Neural cell (in vitro differentiated cells): ENCODE data around the gene FAM111A. TPM values are rescaled to one million over a fixed set of nuclear protein-coding genes. Genes with fewer than 3 reads are reported as not detected.

Experiments used
- H2AFZ ChIP-seq: fragments of 200-600, 300-800 bp; sonication (generic), shearing (Covaris generic); 2 replicates; pipeline ENCODE4 v1.6.0; 2014; ENCODE audit warnings: low read depth, mild to moderate bottlenecking, antibody characterized with exemption, low read length, moderate library complexity
- H3F3A ChIP-seq: fragments of 200-600 bp; shearing (Covaris generic); 2 replicates; pipeline ENCODE4 v1.6.1; 2016; ENCODE audit warnings: mild to moderate bottlenecking, moderate library complexity, mixed read lengths, antibody characterized with exemption, low read length; ENCODE audit not compliant: insufficient read depth, poor library complexity, severe bottlenecking
- H3K27ac ChIP-seq: fragments of 200-600, 300-800 bp; sonication (generic), shearing (Covaris generic); 2 replicates; pipeline ENCODE4 v1.5.1; 2014; ENCODE audit warnings: mild to moderate bottlenecking, low read length, moderate library complexity
- H3K27me3 ChIP-seq: fragments of 300-800, 200-600 bp; sonication (generic), shearing (Covaris generic); 2 replicates; pipeline ENCODE4 v1.6.0; 2014; ENCODE audit warnings: mild to moderate bottlenecking, low read depth, low read length, moderate library complexity; ENCODE audit not compliant: insufficient read depth
- H3K36me3 ChIP-seq: fragments of 300-800, 200-600 bp; sonication (generic), shearing (Covaris generic); 2 replicates; pipeline ENCODE4 v1.5.1; 2014; ENCODE audit warnings: mild to moderate bottlenecking, antibody characterized with exemption, low read length, moderate library complexity; ENCODE audit not compliant: insufficient read depth
- H3K4me2 ChIP-seq: fragments of 300-800, 200-600 bp; sonication (generic), shearing (Covaris generic); 2 replicates; pipeline ENCODE4 v1.6.0; 2014; ENCODE audit warnings: mild to moderate bottlenecking, low read length
- H3K4me3 ChIP-seq: fragments of 300-800, 200-600 bp; sonication (generic), shearing (Covaris generic); 2 replicates; pipeline ENCODE4 v1.5.1; 2014; ENCODE audit warnings: mild to moderate bottlenecking, low read length, moderate library complexity
- H3K79me2 ChIP-seq: fragments of 200-600 bp; shearing (Covaris generic); replicated peaks from 2 replicates; pipeline ENCODE4 v1.6.0; 2014; ENCODE audit warnings: mild to moderate bottlenecking, low read length, moderate library complexity; ENCODE audit not compliant: insufficient read depth
- H3K9ac ChIP-seq: fragments of 300-800, 200-600 bp; sonication (generic), shearing (Covaris generic); 2 replicates; pipeline ENCODE4 v1.6.1; 2016; ENCODE audit warnings: mild to moderate bottlenecking, low read length, mixed read lengths
- H3K9me2 ChIP-seq: fragments of 200-600 bp; shearing (Covaris generic); 2 replicates; pipeline ENCODE4 v1.6.1; 2016; ENCODE audit warnings: mild to moderate bottlenecking, low read length, mixed read lengths; ENCODE audit not compliant: insufficient read depth
- H3K9me3 ChIP-seq: fragments of 200-600, 300-800 bp; sonication (generic), shearing (Covaris generic); 2 replicates; pipeline ENCODE4 v1.6.1; 2016; ENCODE audit warnings: mild to moderate bottlenecking, mixed run types, low read length, moderate library complexity, mixed read lengths
- H4K20me1 ChIP-seq: fragments of 200-600 bp; shearing (Covaris generic); 2 replicates; pipeline ENCODE4 v1.6.1; 2016; ENCODE audit warnings: mild to moderate bottlenecking, mixed run types; ENCODE audit not compliant: insufficient read depth
- CTCF ChIP-seq: fragments of 450-650 bp; IDR thresholded peaks from 2 replicates; pipeline ENCODE4 v1.5.1; 2014; ENCODE audit warnings: antibody characterized with exemption, mild to moderate bottlenecking, moderate library complexity; ENCODE audit not compliant: poor library complexity, severe bottlenecking
- EP300 ChIP-seq: fragments of 450-650 bp; conservative IDR thresholded peaks from 2 replicates; pipeline ENCODE4 v1.6.1; 2014; ENCODE audit warnings: antibody characterized with exemption, mild to moderate bottlenecking, moderate library complexity; ENCODE audit not compliant: poor library complexity, severe bottlenecking
- EZH2 ChIP-seq: fragments of 200-600, 300-800 bp; shearing (Covaris generic), sonication (generic); IDR thresholded peaks from 2 replicates; pipeline ENCODE4 v1.6.1; 2014; ENCODE audit warnings: antibody characterized with exemption, low read length, borderline replicate concordance, mild to moderate bottlenecking; ENCODE audit not compliant: insufficient read depth, poor library complexity, severe bottlenecking
- MXI1 ChIP-seq: fragments of 450-650 bp; conservative IDR thresholded peaks from 2 replicates; pipeline ENCODE4 v1.6.1; 2014; ENCODE audit warnings: antibody characterized with exemption, mild to moderate bottlenecking; ENCODE audit not compliant: poor library complexity, severe bottlenecking
- POLR2AphosphoS5 ChIP-seq: IDR thresholded peaks from 2 replicates; pipeline ENCODE4 v1.6.1; 2012
- RAD21 ChIP-seq: fragments of 450-650 bp; conservative IDR thresholded peaks from 2 replicates; pipeline ENCODE4 v1.6.1; 2014; ENCODE audit warnings: antibody characterized with exemption, mild to moderate bottlenecking, moderate library complexity
- REST ChIP-seq: IDR thresholded peaks from 2 replicates; pipeline ENCODE4 v1.6.1; 2012; ENCODE audit warnings: borderline replicate concordance
- SMC3 ChIP-seq: fragments of 450-650 bp; conservative IDR thresholded peaks from 2 replicates; pipeline ENCODE4 v1.6.1; 2014; ENCODE audit warnings: antibody characterized with exemption, mild to moderate bottlenecking, moderate library complexity; ENCODE audit not compliant: poor library complexity
- TAF1 ChIP-seq: IDR thresholded peaks from 2 replicates; pipeline ENCODE4 v1.6.1; 2012; ENCODE audit warnings: low read depth
- polyA plus RNA-seq: library from polyadenylated mRNA; depleted of rRNA; stranded (reverse); fragments of >200 nt; gene quantifications from 2 replicates; pipeline ENCODE4 v1.2.3, GENCODE V29; 2014

Gene FAM111A
- polyA plus RNA-seq, 1 donor from 2014 or later: 0.88 TPM

GRCh38 chr11:59181746-59182456 lies 39.2 kb downstream of the FAM111A start:
- H3K9ac ChIP-seq: no peak overlapping the region
- no peak for TF ChIP-seq RAD21
- TF ChIP-seq POLR2AphosphoS5: no peak
- TF ChIP-seq SMC3: no peak
- TF ChIP-seq EP300: no peak
- no peak for TF ChIP-seq EZH2
- TF ChIP-seq TAF1: no peak
- TF ChIP-seq REST: no peak
- TF ChIP-seq CTCF: no peak
- no peak for TF ChIP-seq MXI1
- no peaks in the 10 kb centered on the region for H3K9me3 ChIP-seq
- peaks cover 7% of the 10 kb centered on the region for H3K36me3 ChIP-seq
- H3K4me3 ChIP-seq: no peak overlapping the region
- H3K27ac ChIP-seq: no peak overlapping the region
- H3F3A ChIP-seq: no peaks in the 10 kb centered on the region
- no peaks in the 10 kb centered on the region for H3K9me2 ChIP-seq
- peaks cover 36% of the 10 kb centered on the region for H3K79me2 ChIP-seq
- no peak overlapping the region for H2AFZ ChIP-seq
- H4K20me1 ChIP-seq: no peaks in the 10 kb centered on the region
- no peaks in the 10 kb centered on the region for H3K27me3 ChIP-seq
- H3K4me2 ChIP-seq: no peak overlapping the region

DNA sequence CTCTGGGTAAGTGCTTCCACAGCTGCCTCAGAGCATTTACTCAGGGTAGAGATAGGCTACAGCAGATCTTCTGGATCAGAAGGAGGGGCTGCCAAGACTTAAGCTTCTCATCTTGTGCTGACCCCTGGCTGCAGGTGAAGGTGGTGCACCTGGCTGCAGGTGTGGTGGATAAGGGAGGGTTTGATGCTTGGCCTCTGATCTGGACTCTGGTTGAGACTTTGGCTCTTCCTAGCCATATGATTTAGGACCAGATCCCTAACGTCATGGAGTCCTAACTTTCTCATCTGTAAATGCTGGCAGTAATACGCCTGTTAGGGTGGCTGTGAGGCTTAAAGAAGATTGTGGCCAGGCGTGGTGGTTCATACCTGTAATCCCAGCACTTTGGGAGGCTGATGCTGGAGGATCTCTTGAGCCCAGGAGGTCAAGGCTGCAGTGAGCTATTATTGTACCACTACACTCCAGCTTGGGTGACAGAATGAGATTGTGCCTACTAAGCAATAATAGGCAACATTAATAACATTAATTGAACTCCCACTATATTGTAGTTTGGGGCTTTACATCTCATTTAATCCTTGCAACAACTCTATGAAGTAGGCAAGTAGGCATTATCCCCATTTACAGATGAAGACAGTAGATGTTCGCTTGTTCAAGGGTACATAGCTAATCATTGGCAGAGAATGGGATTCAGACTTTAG lies 39.9 kb downstream of the FAM111A start:
- no peak overlapping the region for H3K27ac ChIP-seq
- H3K9ac ChIP-seq: no peak overlapping the region
- H4K20me1 ChIP-seq: no peaks in the 10 kb centered on the region
- H3K9me2 ChIP-seq: no peaks in the 10 kb centered on the region
- H3K36me3 ChIP-seq: peaks cover 7% of the 10 kb centered on the region
- no peaks in the 10 kb centered on the region for H3F3A ChIP-seq
- H3K4me2 ChIP-seq: no peak overlapping the region
- H3K4me3 ChIP-seq: no peak overlapping the region
- no peak overlapping the region for H2AFZ ChIP-seq
- H3K27me3 ChIP-seq: no peaks in the 10 kb centered on the region
- TF ChIP-seq TAF1 (no peak), SMC3 (no peak), REST (no peak), EP300 (no peak), POLR2AphosphoS5 (no peak), CTCF (no peak), RAD21 (no peak), MXI1 (no peak), EZH2 (no peak)
- H3K79me2 ChIP-seq: peaks cover 35% of the 10 kb centered on the region
- H3K9me3 ChIP-seq: no peaks in the 10 kb centered on the region
